NOMO-1 (cell line): ENCODE data around the gene VSX1.
A peak's percentile ranks its signal among the peaks of the same experiment; 100 is the strongest.

ENCODE experiments used
- DNase-seq, 2 experiments: peaks; one replicate each; lab custom pipeline; 2025; ENCODE audit not compliant: unreplicated experiment in 2 of 2; lab: John Stamatoyannopoulos, UW

Gene VSX1

GRCh38 chr20:25042531-25043498 is 39.1 kb downstream of the VSX1 start:
- DNase-seq: peak; percentile 66 to 80

- DNase-seq: no peak
Measured at GRCh38 chr20:25041813-25042530, 40.0 kb downstream of the VSX1 start.

GRCh38 chr20:25040438-25040831 is 41.5 kb downstream of the VSX1 start:
- no peak for DNase-seq

DNA sequence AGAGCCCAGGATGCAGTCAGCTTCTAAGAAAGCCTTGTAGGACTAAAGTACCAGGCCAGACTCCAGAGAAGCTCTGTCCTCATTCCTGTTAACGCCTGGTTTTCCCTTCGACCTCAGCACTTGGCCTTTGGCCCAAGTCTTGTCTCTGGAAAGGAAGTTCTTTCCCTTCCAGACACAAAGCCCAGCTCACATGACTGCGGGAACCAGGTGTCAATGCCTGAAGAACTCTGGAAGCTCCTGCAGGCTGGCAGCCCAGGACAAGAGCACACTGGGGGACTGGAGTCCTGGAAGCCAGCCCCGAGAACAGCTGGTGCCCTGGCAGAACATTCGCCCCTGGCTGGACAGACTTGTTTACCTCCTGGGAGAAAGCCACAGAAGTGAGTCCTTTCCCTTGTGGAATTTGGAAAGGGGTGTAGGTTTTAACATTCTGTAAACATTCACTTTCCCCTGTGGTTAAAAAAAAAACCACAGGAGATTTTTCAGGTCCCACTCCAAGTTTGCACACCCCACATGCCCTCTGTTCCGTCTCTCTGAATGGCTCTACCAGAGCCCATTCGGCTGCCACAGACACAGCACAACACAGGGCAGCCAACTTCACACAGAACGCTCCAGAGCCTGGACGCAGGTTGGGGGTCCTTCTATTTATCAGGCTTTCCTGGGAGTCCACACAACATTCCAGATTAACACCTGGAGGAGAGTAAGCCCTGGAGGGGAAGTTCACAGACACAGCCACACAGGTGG is 42.1 kb downstream of the VSX1 start:
- DNase-seq: no peak

DNA sequence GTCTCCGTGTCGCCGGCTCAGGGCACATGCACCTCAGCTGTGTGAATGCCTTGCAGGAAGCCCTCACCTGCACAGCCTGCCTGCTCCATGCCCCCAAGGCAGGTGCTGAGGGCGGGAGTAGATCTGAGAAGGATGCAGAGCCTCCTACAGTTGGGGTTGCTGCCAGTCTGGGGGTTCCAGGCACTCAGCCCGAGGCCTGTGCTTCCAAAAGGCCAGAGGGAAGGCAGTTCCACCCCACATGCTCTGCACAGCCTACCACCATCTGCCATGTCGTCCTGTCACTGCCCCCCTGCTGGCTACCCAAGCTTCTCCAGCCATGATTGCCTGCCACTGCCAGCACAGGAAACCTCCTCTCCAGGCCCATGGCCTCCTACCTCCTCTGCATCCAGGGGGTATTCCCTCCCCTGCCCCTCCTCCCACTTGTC is 43.3 kb downstream of the VSX1 start:
- DNase-seq: no peak

GRCh38 chr20:25038103-25038410 is 43.9 kb downstream of the VSX1 start:
- no peak for DNase-seq

- peak in 1 of 2 experiments; percentile 1 for DNase-seq
Measured at GRCh38 chr20:25037288-25038102, 44.4 kb downstream of the VSX1 start.

DNA sequence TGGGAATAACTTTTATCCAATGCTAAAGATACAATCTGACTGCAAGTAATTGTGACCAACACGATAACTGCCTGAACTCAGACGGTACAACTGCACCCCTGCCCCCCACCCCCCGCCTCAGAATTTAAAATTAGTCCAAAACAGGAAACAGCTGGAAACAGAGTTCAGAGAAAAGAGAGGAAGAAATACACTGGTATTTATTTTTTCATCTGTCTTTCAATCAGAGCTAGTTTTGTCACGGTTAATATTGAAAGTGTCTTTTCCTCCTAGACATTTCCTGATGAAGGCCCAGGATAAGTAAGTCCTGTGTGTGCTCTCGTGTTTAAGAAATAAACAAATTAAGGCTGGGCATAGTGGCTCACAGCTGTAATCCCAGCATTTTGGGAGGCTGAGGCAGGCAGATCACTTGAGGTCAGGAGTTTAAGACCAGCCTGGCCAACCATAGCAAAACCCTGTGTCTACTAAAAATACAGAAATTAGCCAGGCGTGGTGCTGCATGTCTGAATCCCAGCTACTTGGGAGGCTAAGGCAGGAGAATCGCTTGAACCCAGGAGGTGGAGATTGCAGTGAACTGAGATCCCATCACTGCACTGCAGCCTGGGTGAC is 45.5 kb downstream of the VSX1 start:
- no peak for DNase-seq

DNA sequence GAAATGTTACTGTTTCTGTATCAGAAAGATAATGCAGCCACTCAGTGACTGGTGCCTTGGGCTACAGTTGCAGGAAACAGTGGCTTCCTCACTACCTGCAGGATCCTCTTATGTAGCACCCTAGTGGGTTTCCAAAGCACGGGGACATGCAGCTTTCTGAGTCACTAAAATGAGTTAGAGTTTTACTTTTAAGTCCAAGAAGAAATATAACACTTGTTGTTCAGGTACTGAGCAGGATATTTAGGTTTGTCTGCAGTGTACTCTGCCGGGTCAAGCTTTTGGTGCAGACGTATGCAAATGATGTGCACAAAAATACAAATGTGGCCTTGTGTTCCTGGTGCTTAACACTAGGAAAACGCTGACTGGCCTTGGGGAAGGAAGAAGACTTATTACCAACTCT is 46.0 kb downstream of the VSX1 start:
- DNase-seq: no peak

GRCh38 chr20:25033924-25034300 is 48.0 kb downstream of the VSX1 start:
- DNase-seq: no peak

- DNase-seq: no peak
Measured at GRCh38 chr20:25033265-25033923, 48.5 kb downstream of the VSX1 start.

GRCh38 chr20:25032478-25033264 is 49.3 kb downstream of the VSX1 start:
- DNase-seq: no peak

- DNase-seq: no peak
Measured at GRCh38 chr20:25032065-25032477, 49.9 kb downstream of the VSX1 start.

GRCh38 chr20:25031241-25031640 is 50.7 kb downstream of the VSX1 start:
- DNase-seq: no peak

DNA sequence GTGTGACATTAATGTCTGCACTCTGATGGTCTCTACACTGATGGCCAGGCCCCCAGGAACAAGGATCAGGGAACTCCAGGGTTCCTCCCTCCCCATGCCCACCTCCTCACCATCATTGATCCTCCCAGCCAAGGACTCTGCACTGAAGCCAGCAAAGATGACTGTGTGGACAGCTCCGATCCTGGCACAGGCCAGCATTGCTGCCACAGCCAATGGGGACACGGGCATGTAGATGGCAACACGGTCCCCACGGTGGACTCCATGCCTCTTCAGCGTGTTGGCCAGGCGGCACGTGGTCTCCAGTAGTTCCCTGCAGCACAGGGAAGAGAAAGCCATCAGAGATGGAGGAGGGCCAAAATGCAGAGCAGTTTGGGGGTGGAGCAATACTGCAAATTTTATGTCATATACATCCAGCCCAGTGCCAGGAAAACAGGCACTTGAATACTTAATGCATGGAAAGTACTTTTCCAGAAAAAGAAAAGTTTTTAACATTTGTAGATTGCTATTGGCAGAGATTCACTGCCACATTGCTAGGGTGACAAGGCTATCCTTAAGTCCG is 51.2 kb downstream of the VSX1 start:
- DNase-seq: no peak

DNA sequence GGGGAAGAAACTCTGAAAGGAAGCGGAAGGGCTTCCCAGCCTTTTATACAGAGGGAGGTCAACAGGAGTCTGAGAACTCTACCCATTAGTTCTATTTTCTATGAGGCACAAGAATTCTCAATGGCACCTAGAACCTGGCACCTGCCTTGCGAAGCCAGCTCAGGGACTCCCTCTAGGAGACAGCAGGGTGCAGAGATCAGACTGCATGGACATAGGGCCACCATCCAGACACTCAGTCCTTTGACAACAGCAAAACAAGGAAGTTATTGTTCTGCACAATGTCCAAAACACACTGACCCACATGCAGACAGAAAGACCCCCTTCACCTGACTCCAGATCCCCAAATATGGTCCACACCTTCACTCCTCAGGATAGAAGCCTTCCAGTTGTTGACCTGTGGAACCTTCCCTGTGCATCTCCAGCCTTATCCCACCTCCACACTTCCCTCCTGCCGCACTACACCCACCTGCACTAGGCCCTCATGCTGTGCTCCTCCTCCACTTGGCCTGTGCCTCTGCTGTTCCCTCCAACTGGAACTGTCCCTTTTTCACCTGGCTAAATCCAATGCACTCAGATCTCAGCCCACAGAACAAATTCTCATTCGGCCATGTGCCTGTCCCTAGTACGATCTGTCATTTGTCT is 51.8 kb downstream of the VSX1 start:
- DNase-seq: no peak

- no peak for DNase-seq
Measured at GRCh38 chr20:25025986-25026605, 55.8 kb downstream of the VSX1 start.
